SK-N-SH treated with all-trans-retinoic acid at 6 μM for 48 hours (cell line): ENCODE data around the gene STK35.

Experiments used
- POU6F1 ChIP-seq: fragments of 250-450 bp; sonication (Bioruptor Pico); IDR thresholded peaks from 2 replicates; pipeline ENCODE4 v1.8.0; 2021; ENCODE audit warnings: low read depth, mild to moderate bottlenecking, moderate library complexity, borderline replicate concordance
- PPARA ChIP-seq: fragments of 250-450 bp; sonication (Bioruptor Pico); IDR thresholded peaks from 2 replicates; pipeline ENCODE4 v1.5.0; 2020; ENCODE audit warnings: mild to moderate bottlenecking, borderline replicate concordance
- ZNF565 ChIP-seq: fragments of 450-650 bp; formaldehyde crosslinking; conservative IDR thresholded peaks from 2 replicates; pipeline ENCODE4 v1.5.0; 2020; ENCODE audit warnings: low read depth, mild to moderate bottlenecking, moderate library complexity
- TF ChIP-seq, protein P1 (sequence below): fragments of 250-450 bp; sonication (Bioruptor Pico); IDR thresholded peaks from 2 replicates; pipeline ENCODE4 v1.5.0; 2020; ENCODE audit warnings: mild to moderate bottlenecking, moderate library complexity

GRCh38 chr20:2101057-2101864, at the start of gene STK35:
- TF ChIP-seq, protein P1, sequence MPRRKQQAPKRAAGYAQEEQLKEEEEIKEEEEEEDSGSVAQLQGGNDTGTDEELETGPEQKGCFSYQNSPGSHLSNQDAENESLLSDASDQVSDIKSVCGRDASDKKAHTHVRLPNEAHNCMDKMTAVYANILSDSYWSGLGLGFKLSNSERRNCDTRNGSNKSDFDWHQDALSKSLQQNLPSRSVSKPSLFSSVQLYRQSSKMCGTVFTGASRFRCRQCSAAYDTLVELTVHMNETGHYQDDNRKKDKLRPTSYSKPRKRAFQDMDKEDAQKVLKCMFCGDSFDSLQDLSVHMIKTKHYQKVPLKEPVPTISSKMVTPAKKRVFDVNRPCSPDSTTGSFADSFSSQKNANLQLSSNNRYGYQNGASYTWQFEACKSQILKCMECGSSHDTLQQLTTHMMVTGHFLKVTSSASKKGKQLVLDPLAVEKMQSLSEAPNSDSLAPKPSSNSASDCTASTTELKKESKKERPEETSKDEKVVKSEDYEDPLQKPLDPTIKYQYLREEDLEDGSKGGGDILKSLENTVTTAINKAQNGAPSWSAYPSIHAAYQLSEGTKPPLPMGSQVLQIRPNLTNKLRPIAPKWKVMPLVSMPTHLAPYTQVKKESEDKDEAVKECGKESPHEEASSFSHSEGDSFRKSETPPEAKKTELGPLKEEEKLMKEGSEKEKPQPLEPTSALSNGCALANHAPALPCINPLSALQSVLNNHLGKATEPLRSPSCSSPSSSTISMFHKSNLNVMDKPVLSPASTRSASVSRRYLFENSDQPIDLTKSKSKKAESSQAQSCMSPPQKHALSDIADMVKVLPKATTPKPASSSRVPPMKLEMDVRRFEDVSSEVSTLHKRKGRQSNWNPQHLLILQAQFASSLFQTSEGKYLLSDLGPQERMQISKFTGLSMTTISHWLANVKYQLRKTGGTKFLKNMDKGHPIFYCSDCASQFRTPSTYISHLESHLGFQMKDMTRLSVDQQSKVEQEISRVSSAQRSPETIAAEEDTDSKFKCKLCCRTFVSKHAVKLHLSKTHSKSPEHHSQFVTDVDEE = no peak
- TF ChIP-seq ZNF565 (CRISPR knock-in tag) (no peak), PPARA (CRISPR knock-in tag) (no peak), POU6F1 (CRISPR knock-in tag) (no peak)
